Psoas muscle (tissue), 8 donors: ENCODE results near the gene POLR2E. TPM values are rescaled to one million over a fixed set of nuclear protein-coding genes. Genes with fewer than 3 reads are reported as not detected.
A peak's percentile ranks its signal among the peaks of the same experiment; 100 is the strongest.

Experiments used
- ATAC-seq, 4 donors: fragments of 200-7000 bp; cut with Tn5 transposase; one replicate each; pipeline ENCODE4 v1.9.1; 2020; ENCODE audit warnings: moderate library complexity in 3 of 4, mild to moderate bottlenecking in 2 of 4
- DNase-seq, 2 donors: peaks; one replicate each; pipeline ENCODE4 v3.0.0-alpha.2; 2020
- H3K27ac ChIP-seq: fragments of 200-600 bp; one replicate; pipeline ENCODE4 v1.8.0; 2022
- H3K27me3 ChIP-seq, 3 donors: fragments of 200-600 bp in 1 of 3; one replicate each; pipeline versions ENCODE4 v1.6.1 to v1.8.0; 2013 to 2022; ENCODE audit warnings: low read length in 2 of 3, mild to moderate bottlenecking in 2 of 3, moderate library complexity in 1 of 3; ENCODE audit not compliant: insufficient read depth in 3 of 3
- H3K36me3 ChIP-seq, 2 donors: fragments of 200-600 bp in 1 of 2; one replicate each; pipeline versions ENCODE4 v1.6.1 to v1.8.0; 2013 to 2022; ENCODE audit warnings: low read depth in 1 of 2, mild to moderate bottlenecking in 1 of 2, moderate library complexity in 1 of 2; ENCODE audit not compliant: insufficient read depth in 1 of 2
- H3K4me1 ChIP-seq: fragments of 200-600 bp; one replicate; pipeline ENCODE4 v1.8.0; 2022
- H3K4me3 ChIP-seq: fragments of 200-600 bp; one replicate; pipeline ENCODE4 v1.8.0; 2022; ENCODE audit warnings: mild to moderate bottlenecking
- H3K9me3 ChIP-seq: fragments of 200-600 bp; one replicate; pipeline ENCODE4 v1.8.0; 2022
- CTCF ChIP-seq: fragments of 200-600 bp; IDR thresholded peaks from one replicate; pipeline ENCODE4 v1.8.0; 2022; ENCODE audit warnings: antibody characterized with exemption
- WGBS, 3 donors: extraction: QIAGEN DNeasy Blood & Tissue Kit; methylation state at CpG; one replicate each; pipeline versions ENCODE4 v1.1.6 to v1.1.7; 2013; 5-methylcytosine and 5-hydroxymethylcytosine counted together
- intact Hi-C, 2 donors: fragments of 100-400 bp; cut with DNase I; formaldehyde crosslinking; loops; one replicate each; pipeline versions ENCODE4 v1.11.0 to v1.14.2; 2022
- polyA plus RNA-seq, 3 donors: library from polyadenylated mRNA; stranded (reverse); fragments of 200-250 nt; gene quantifications; one replicate each; pipeline ENCODE4 v1.2.3, GENCODE V29; 2013
- total RNA-seq, 4 donors: library from RNA; stranded (reverse); fragmentation: NEBNext Ultra II Directional in 2 of 4; extraction: Animal tissue kit (Norgen Biotek cat#: 25700) in 2 of 4; gene quantifications; one replicate each; pipeline versions ENCODE4 v1.2.1 to v1.2.4, GENCODE V29; 2021 to 2023
- donor health status: healthy with polysubstance abuse.
- donor health status: DM: no; HTN: no; CAD: no; lungs with moderate emphysema.
- donor health status: Bipolar disorder and iron deficiency.
- donor health status: healthy.
- donor health status: DM: yes; HTN: yes; CAD: no.
- donor health status: DM: no; HTN: no; CAD: no.
- donor health status: DM: no; HTN: no; CAD: no.
- donor health status: DM: yes; HTN: yes; CAD: no.

Gene POLR2E
- total and polyA plus RNA-seq, 7 donors: 133 to 243 (median 147) TPM

GRCh38 chr19:1072371-1073015, 22.7 kb downstream of the POLR2E start:
- Histone ChIP-seq H3K9me3 (no peaks in the 10 kb centered on the region), H3K36me3 (no peaks in the 10 kb centered on the region), H3K27me3 (peaks cover 0 to 51% (median 30%) of the 10 kb centered on the region in 3 donors), H3K4me3 (no peak overlapping the region), H3K27ac (no peak overlapping the region), H3K4me1 (peaks cover 3% of the 10 kb centered on the region)
- 80 to 83% (median 81%) methylated on average over 11 of the region's 11 CpGs for WGBS, 3 donors
- no peak for TF ChIP-seq CTCF
- intact Hi-C loops: no loop called here
- DNase-seq: no peak
- ATAC-seq: no peak

GRCh38 chr19:1070931-1071791, 24.0 kb downstream of the POLR2E start:
- H3K9me3 ChIP-seq: no peaks in the 10 kb centered on the region
- TF ChIP-seq CTCF: no peak
- peak; percentile 17 to 51 for DNase-seq
- WGBS, 3 donors: 4 to 7% (median 5%) methylated on average over 57 to 99 of the region's 99 CpGs
- H3K36me3 ChIP-seq: no peaks in the 10 kb centered on the region
- peaks cover 0 to 64% (median 36%) of the 10 kb centered on the region in 3 donors for H3K27me3 ChIP-seq
- H3K4me1 ChIP-seq: peaks cover 10% of the 10 kb centered on the region
- no peak overlapping the region for H3K27ac ChIP-seq
- no peak for ATAC-seq
- peak overlapping the region; percentile 30 for H3K4me3 ChIP-seq
- intact Hi-C loops: no loop called here

GRCh38 chr19:1070576-1070930, 24.6 kb downstream of the POLR2E start:
- Histone ChIP-seq H3K36me3 (no peaks in the 10 kb centered on the region), H3K9me3 (no peaks in the 10 kb centered on the region), H3K4me3 (no peak overlapping the region), H3K4me1 (peaks cover 14% of the 10 kb centered on the region), H3K27ac (no peak overlapping the region), H3K27me3 (peaks cover 0 to 69% (median 39%) of the 10 kb centered on the region in 3 donors)
- ATAC-seq (no peak), DNase-seq (peak in 1 of 2 donors; percentile 37)
- WGBS, 3 donors: 8 to 12% (median 9%) methylated on average over 19 to 21 of the region's 21 CpGs
- intact Hi-C loops: no loop called here
- no peak for TF ChIP-seq CTCF

- Histone ChIP-seq H3K27me3 (peaks cover 0 to 79% (median 39%) of the 10 kb centered on the region in 3 donors), H3K9me3 (no peaks in the 10 kb centered on the region), H3K36me3 (no peaks in the 10 kb centered on the region), H3K27ac (no peak overlapping the region), H3K4me3 (peak overlapping the region; percentile 53), H3K4me1 (peaks cover 23% of the 10 kb centered on the region)
- WGBS, 3 donors: 50 to 62% (median 58%) methylated on average over 21 to 25 of the region's 25 CpGs
- intact Hi-C loops: no loop called here
- no peak for TF ChIP-seq CTCF
- DNase-seq (peak; percentile 67 to 83), ATAC-seq (peak in 2 of 4 donors; percentile 21 to 35)
Observed at GRCh38 chr19:1069009-1069779, 26.0 kb downstream of the POLR2E start.
